GM10248 (cell line): Measurements from ENCODE around the gene E2F2.
A peak's percentile ranks its signal among the peaks of the same experiment; 100 is the strongest.

Source experiments
- CTCF ChIA-PET: fragments of 300-600 bp; sonication (Branson Sonifier 250); formaldehyde crosslinking; extraction: SDS; loops from one replicate; lab custom pipeline; 2021; ENCODE audit warnings: antibody characterized with exemption; lab: Yijun Ruan, JAX
- POLR2A ChIA-PET: fragments of 350-650 bp; sonication (Branson Sonifier 250); formaldehyde crosslinking; extraction: SDS; loops from one replicate; lab custom pipeline; 2020; ENCODE audit warnings: antibody characterized with exemption; lab: Yijun Ruan, JAX
- DNase-seq: peaks from one replicate; pipeline ENCODE4 v3.0.0; 2012; ENCODE audit errors: extremely low spot score
- CTCF ChIP-seq: IDR thresholded peaks from 2 replicates; pipeline ENCODE4 v1.5.1; 2012; ENCODE audit warnings: mild to moderate bottlenecking, low read depth; ENCODE audit errors: extremely low read depth, missing control alignments, control extremely low read depth

The E2F2 gene

GRCh38 chr1:23568608-23569383 lies 37.8 kb upstream of the E2F2 start:
- ChIA-PET CTCF (interaction anchor here (0.7 to 6.3 kb wide), 6 partner anchors 8 to 123 kb away, joined by 3 to 32 read pairs (median 6); partner anchors contain the start of gene RPL11), POLR2A (no interaction called here)
- no peak for TF ChIP-seq CTCF
- DNase-seq = no peak

GRCh38 chr1:23567996-23568607 lies 37.1 kb upstream of the E2F2 start:
- no peak for DNase-seq
- ChIA-PET CTCF (interaction anchor here (0.7 to 6.3 kb wide), 3 partner anchors 9 to 66 kb away, joined by 3 to 32 read pairs (median 15); no protein-coding TSS in a partner anchor), POLR2A (no interaction called here)
- TF ChIP-seq CTCF = no peak

- POLR2A ChIA-PET = no interaction called here
- DNase-seq = no peak
- CTCF ChIA-PET = interaction anchor here (3.2 to 6.3 kb wide), 2 partner anchors 9 to 67 kb away, joined by 15 to 32 read pairs; no protein-coding TSS in a partner anchor
- TF ChIP-seq CTCF = no peak
Measured at GRCh38 chr1:23567629-23567995, 36.6 kb upstream of the E2F2 start.

GRCh38 chr1:23566304-23566703 lies 35.3 kb upstream of the E2F2 start:
- ChIA-PET CTCF (interaction anchor here (0.9 to 6.3 kb wide), 5 partner anchors 10 to 71 kb away, joined by 3 to 32 read pairs (median 8); no protein-coding TSS in a partner anchor), POLR2A (no interaction called here)
- peak; percentile 19 for TF ChIP-seq CTCF
- no peak for DNase-seq

GRCh38 chr1:23565776-23566175 lies 34.7 kb upstream of the E2F2 start:
- ChIA-PET CTCF (interaction anchor here (0.6 to 6.3 kb wide), 7 partner anchors 11 to 180 kb away, joined by 3 to 32 read pairs (median 5); no protein-coding TSS in a partner anchor), POLR2A (no interaction called here)
- DNase-seq = no peak
- no peak for TF ChIP-seq CTCF

- ChIA-PET POLR2A (interaction anchor here (0.7 kb wide), 1 partner anchor 73 kb away, joined by 5 read pairs; no protein-coding TSS in a partner anchor), CTCF (interaction anchor here (0.9 to 6.3 kb wide), 10 partner anchors 9 to 73 kb away, joined by 3 to 32 read pairs (median 5); no protein-coding TSS in a partner anchor)
- DNase-seq = no peak
- no peak for TF ChIP-seq CTCF
Measured at GRCh38 chr1:23564529-23565122, 33.6 kb upstream of the E2F2 start.
